CD4-positive, alpha-beta T cell (primary cell): ENCODE results near the gene DPM2. TPM values are rescaled to one million over a fixed set of nuclear protein-coding genes. Genes with fewer than 3 reads are reported as not detected.
A peak's percentile ranks its signal among the peaks of the same experiment; 100 is the strongest.

Source experiments
- ATAC-seq: fragments of 200-7000 bp; cut with Tn5 transposase; one replicate; pipeline ENCODE4 v1.10.0; 2022; ENCODE audit warnings: mild to moderate bottlenecking; ENCODE audit not compliant: poor library complexity
- CTCF ChIA-PET: fragments of 350-600 bp; sonication (Branson Sonifier 250); formaldehyde crosslinking; loops from one replicate; lab custom pipeline; 2021; ENCODE audit warnings: antibody characterized with exemption, inconsistent platforms; lab: Charles Lee
- POLR2A ChIA-PET: fragments of 350-600 bp; sonication (Branson Sonifier 250); formaldehyde crosslinking; loops from one replicate; lab custom pipeline; 2021; ENCODE audit warnings: antibody characterized with exemption, inconsistent platforms; lab: Charles Lee
- DNase-seq, 14 experiments: peaks; one replicate each; pipeline ENCODE4 v3.0.0-alpha.2; 2013 to 2020; ENCODE audit warnings: mixed read lengths in 2 of 14
- H3K27ac ChIP-seq, 2 donors: one replicate each; pipeline versions ENCODE4 v1.5.1 to v1.7.0; 2013; ENCODE audit warnings: low read length in 2 of 2, low read depth in 1 of 2, mild to moderate bottlenecking in 1 of 2
- H3K27me3 ChIP-seq, 2 experiments: 1 replicate in 1 of 2; 2 replicates in 1 of 2; pipeline versions ENCODE4 v1.6.1 to v1.7.0; 2013; ENCODE audit warnings: low read length in 2 of 2, control low read depth in 1 of 2, mild to moderate bottlenecking in 1 of 2, moderate library complexity in 1 of 2; ENCODE audit not compliant: insufficient read depth in 2 of 2, control insufficient read depth in 1 of 2
- H3K36me3 ChIP-seq: one replicate; pipeline ENCODE4 v1.6.1; 2013; ENCODE audit warnings: low read length, control low read depth; ENCODE audit not compliant: insufficient read depth
- H3K4me1 ChIP-seq: one replicate; pipeline ENCODE4 v1.6.1; 2013; ENCODE audit warnings: low read length, control low read depth; ENCODE audit not compliant: insufficient read depth
- H3K4me3 ChIP-seq: one replicate; pipeline ENCODE4 v1.5.1; 2013; ENCODE audit warnings: mild to moderate bottlenecking, low read length, moderate library complexity
- H3K9me3 ChIP-seq, 2 experiments: 1 replicate in 1 of 2; 2 replicates in 1 of 2; pipeline versions ENCODE4 v1.6.1 to v1.7.0; 2013; ENCODE audit warnings: low read length in 2 of 2, mild to moderate bottlenecking in 2 of 2, control low read depth in 1 of 2, moderate library complexity in 1 of 2; ENCODE audit not compliant: control insufficient read depth in 1 of 2, insufficient read depth in 1 of 2
- H3K27ac Mint-ChIP-seq: one replicate; pipeline ENCODE4 v1.8.0; 2020; ENCODE audit warnings: mixed read lengths
- H3K27me3 Mint-ChIP-seq: one replicate; pipeline ENCODE4 v1.8.0; 2021; ENCODE audit warnings: mixed read lengths
- H3K36me3 Mint-ChIP-seq: one replicate; pipeline ENCODE4 v1.8.0; 2021; ENCODE audit warnings: low read depth, mixed read lengths
- H3K4me1 Mint-ChIP-seq: one replicate; pipeline ENCODE4 v1.8.0; 2021; ENCODE audit warnings: low read depth, mixed read lengths
- H3K4me3 Mint-ChIP-seq: one replicate; pipeline ENCODE4 v1.8.0; 2020; ENCODE audit warnings: mild to moderate bottlenecking, mixed read lengths
- H3K9me3 Mint-ChIP-seq: one replicate; pipeline ENCODE4 v1.8.0; 2020; ENCODE audit warnings: mixed read lengths
- intact Hi-C, 2 experiments: fragments of 100-400 bp; cut with DNase I in 1 of 2; cut with micrococcal nuclease in 1 of 2; formaldehyde crosslinking; loops; one replicate each; pipeline versions ENCODE4 v1.15.1 to v1.9.0; 2023 to 2025; cut with DNase I, micrococcal nuclease
- total RNA-seq, 174 experiments: library from RNA in 2 of 174; stranded (reverse) in 2 of 174; gene quantifications; one replicate each; pipeline ENCODE4 v1.2.3 and lab custom pipeline; 2021 to 2026
- TF ChIP-seq, protein P1 (sequence below): fragments of 200-600 bp; IDR thresholded peaks from one replicate; pipeline ENCODE4 v1.8.0; 2022; ENCODE audit warnings: antibody characterized with exemption, mild to moderate bottlenecking

Gene DPM2
- total RNA-seq, 2 experiments from 2014 or later: 41.7 to 47.6 TPM

DNA sequence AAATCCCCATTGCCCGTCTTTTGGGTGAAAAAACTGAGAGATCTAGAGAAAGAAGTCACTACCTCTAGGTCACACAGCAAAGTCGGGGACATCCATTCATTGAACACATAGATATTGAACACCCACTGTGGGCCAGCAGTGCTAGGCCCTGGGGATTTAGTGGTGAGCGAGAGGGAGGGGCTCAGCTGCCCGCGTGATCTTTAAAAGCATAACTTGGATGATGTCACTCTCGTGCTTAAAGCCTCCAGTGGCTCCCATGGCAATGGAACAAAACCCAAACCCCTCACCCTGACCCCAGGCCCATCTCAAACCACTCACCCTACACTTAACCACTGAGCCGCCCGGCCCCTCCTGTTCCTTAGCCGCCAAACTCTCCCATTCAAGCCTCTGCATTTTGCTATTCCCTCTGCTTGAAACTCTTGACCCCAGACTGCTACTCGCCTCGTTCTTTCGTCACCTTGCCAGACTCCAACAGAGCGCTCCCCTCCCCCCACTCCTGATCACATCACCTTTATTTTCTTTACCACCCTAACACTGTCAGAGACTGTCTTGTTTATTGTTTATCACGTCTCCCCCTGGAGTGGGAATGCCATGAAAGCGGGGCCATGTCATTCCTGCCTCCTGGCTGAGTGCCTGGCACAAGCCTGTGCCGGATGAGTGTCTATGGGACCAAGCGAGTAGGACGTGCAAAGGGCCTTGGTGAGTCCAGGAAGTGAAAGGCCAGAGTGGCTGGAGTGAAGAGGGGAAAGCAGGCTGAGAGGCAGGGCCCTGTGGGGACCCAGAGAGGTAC lies 6.4 kb downstream of the DPM2 start:
- Mint-ChIP-seq H3K36me3 (peaks cover 8% of the 10 kb centered on the region), H3K27me3 (no peaks in the 10 kb centered on the region), H3K9me3 (no peaks in the 10 kb centered on the region), H3K4me1 (peaks cover 55% of the 10 kb centered on the region), H3K4me3 (peak overlapping the region; percentile 86), H3K27ac (peak overlapping the region; percentile 31)
- no peak overlapping the region for H3K27ac ChIP-seq
- ChIA-PET POLR2A (interaction anchor here (0.9 to 2.4 kb wide), 2 partner anchors 12 to 47 kb away, joined by 4 to 7 read pairs; no protein-coding TSS in a partner anchor), CTCF (interaction anchor here (0.5 to 1.5 kb wide), 2 partner anchors 11 to 138 kb away, joined by 3 to 4 read pairs; no protein-coding TSS in a partner anchor)
- DNase-seq: peak in 2 of 14 experiments; percentile 62 to 67
- peak overlapping the region; percentile 49 for H3K4me3 ChIP-seq
- peaks cover 0 to 8% of the 10 kb centered on the region in 2 experiments for H3K27me3 ChIP-seq
- no peaks in the 10 kb centered on the region for H3K36me3 ChIP-seq
- H3K4me1 ChIP-seq: peaks cover 69% of the 10 kb centered on the region
- intact Hi-C loops: loop anchor here in 1 of 2 experiments (10.0 kb wide), 1 partner anchor 1714 kb away; the partner anchor contains the start of gene ASB6
- TF ChIP-seq, protein P1, sequence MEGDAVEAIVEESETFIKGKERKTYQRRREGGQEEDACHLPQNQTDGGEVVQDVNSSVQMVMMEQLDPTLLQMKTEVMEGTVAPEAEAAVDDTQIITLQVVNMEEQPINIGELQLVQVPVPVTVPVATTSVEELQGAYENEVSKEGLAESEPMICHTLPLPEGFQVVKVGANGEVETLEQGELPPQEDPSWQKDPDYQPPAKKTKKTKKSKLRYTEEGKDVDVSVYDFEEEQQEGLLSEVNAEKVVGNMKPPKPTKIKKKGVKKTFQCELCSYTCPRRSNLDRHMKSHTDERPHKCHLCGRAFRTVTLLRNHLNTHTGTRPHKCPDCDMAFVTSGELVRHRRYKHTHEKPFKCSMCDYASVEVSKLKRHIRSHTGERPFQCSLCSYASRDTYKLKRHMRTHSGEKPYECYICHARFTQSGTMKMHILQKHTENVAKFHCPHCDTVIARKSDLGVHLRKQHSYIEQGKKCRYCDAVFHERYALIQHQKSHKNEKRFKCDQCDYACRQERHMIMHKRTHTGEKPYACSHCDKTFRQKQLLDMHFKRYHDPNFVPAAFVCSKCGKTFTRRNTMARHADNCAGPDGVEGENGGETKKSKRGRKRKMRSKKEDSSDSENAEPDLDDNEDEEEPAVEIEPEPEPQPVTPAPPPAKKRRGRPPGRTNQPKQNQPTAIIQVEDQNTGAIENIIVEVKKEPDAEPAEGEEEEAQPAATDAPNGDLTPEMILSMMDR: no peak
- no peaks in the 10 kb centered on the region for H3K9me3 ChIP-seq
- peak; percentile 16 for ATAC-seq

DNA sequence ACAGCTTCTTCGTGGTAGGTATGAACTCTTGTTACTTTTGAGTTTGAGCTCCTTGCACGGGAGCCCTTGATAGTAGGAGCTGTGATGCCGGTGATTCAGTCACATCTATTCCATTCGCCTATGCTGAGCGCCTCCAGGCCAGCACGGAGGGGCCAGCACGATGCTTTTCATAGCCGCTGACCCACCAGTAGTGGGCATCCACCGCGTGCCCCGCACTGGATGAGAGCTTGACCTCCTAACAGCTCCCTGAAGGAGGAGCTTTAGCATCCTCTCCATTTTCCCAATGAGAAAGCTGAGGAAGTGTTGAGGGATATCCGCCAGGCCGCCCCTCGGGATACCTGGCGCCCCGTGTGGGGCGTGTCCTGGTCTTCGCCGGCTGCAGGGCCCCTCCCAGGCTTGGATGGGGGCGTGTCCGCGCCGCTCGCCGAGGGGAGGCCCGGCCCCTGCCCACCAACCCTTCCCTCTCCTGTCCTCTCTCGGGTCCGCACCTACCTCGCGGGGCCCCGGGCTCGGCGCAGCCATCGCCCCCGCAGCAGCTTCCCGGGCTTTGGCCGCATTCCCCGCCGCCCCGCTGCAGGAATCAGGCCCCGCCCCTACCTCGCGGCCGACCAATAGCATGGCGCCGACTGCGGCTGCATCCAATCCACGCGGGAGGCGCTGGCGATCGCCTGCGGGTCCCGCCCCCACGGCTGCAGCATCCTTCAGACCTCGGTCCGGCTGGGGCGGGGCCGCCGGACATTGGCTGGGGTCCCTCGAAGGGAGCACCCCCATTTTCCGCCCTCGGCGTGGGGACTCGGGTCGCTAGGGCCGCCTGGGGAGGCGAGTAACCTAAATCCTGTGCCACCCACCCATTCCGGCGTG lies 7.2 kb downstream of the DPM2 start, which contains the start of gene PIP5KL1:
TSS of gene PIP5KL1 (minus strand) at position 547 of the 861 bp plus-strand sequence. CDS start at position 522, 25 bp downstream.
- peak; percentile 46 to 86 (median 62) for DNase-seq
- Mint-ChIP-seq H3K9me3 (no peaks in the 10 kb centered on the region), H3K27ac (peak within 1 kb of the TSS; percentile 49), H3K36me3 (no peaks in the 10 kb centered on the region), H3K27me3 (no peaks in the 10 kb centered on the region), H3K4me3 (peak within 1 kb of the TSS; percentile 86), H3K4me1 (peaks cover 47% of the 10 kb centered on the region)
- peaks cover 0 to 8% of the 10 kb centered on the region in 2 experiments for H3K27me3 ChIP-seq
- intact Hi-C loops: loop anchor here in 1 of 2 experiments (10.0 kb wide), 1 partner anchor 1714 kb away; the partner anchor contains the start of gene ASB6
- H3K4me3 ChIP-seq: peak within 1 kb of the TSS; percentile 49
- ATAC-seq: peak; percentile 58
- TF ChIP-seq, protein P1: no peak
- CTCF ChIA-PET: interaction anchor here (1.2 to 1.5 kb wide), 2 partner anchors 12 to 187 kb away, joined by 3 to 4 read pairs; no protein-coding TSS in a partner anchor
- no peaks in the 10 kb centered on the region for H3K36me3 ChIP-seq
- POLR2A ChIA-PET: interaction anchor here (0.6 to 2.4 kb wide), 13 partner anchors 8 to 195 kb away, joined by 3 to 7 read pairs (median 4); partner anchors contain the start of genes CDK9, NAIF1, ST6GALNAC6 and TOR2A
- no peak within 1 kb of the TSS for H3K27ac ChIP-seq
- H3K9me3 ChIP-seq: no peaks in the 10 kb centered on the region
- H3K4me1 ChIP-seq: peaks cover 62% of the 10 kb centered on the region

DNA sequence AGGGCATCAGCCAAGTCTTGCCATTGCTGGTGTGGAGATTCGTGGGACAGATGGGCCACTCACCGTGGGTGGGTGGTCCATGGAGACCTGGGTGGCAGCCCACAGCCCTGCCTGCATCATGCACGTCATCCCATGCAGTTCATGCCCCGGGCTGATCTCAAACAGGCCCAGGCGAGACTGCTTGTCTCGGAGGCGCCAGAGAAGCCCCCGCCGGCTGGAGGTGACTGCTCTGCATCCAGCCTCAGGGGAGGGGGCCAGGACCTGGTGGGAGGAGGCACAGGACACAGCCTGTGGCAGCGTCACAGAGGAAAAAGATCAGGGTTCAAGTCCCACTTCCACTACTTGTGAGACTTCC lies 8.1 kb downstream of the DPM2 start:
- no peak for ATAC-seq

More for the DNA sequence above, 8.1 kb downstream of the DPM2 start:
- no peaks in the 10 kb centered on the region for H3K9me3 ChIP-seq
- DNase-seq: no peak
- Mint-ChIP-seq H3K4me1 (peaks cover 39% of the 10 kb centered on the region), H3K4me3 (peak overlapping the region; percentile 79), H3K27ac (peak overlapping the region; percentile 49), H3K9me3 (no peaks in the 10 kb centered on the region), H3K27me3 (peaks cover 4% of the 10 kb centered on the region), H3K36me3 (no peaks in the 10 kb centered on the region)
- TF ChIP-seq, protein P1: no peak
- H3K36me3 ChIP-seq: no peaks in the 10 kb centered on the region
- intact Hi-C loops: no loop called here
- H3K4me3 ChIP-seq: no peak overlapping the region
- ChIA-PET CTCF (interaction anchor here (1.0 to 1.5 kb wide), 3 partner anchors 13 to 188 kb away, joined by 3 to 4 read pairs (median 3); no protein-coding TSS in a partner anchor), POLR2A (interaction anchor here (0.6 to 2.4 kb wide), 10 partner anchors 9 to 194 kb away, joined by 3 to 7 read pairs (median 4); partner anchors contain the start of genes NAIF1 and TOR2A)
- H3K27me3 ChIP-seq: peaks cover 0 to 8% of the 10 kb centered on the region in 2 experiments
- peaks cover 54% of the 10 kb centered on the region for H3K4me1 ChIP-seq
- no peak overlapping the region for H3K27ac ChIP-seq
